Karpas-422 (cell line): ENCODE measurements around the gene OR5H6. TPM values are rescaled to one million over a fixed set of nuclear protein-coding genes. Genes with fewer than 3 reads are reported as not detected.

Experiments used
- DNase-seq: peaks from one replicate; pipeline ENCODE4 v3.0.0-alpha.2; 2015
- H2AFZ ChIP-seq: fragments of 200-600 bp; sonication (generic); 2 replicates; pipeline ENCODE4 v1.6.1; 2014; ENCODE audit warnings: antibody characterized with exemption, low read length, mixed read lengths
- H3K27ac ChIP-seq: fragments of 200-600 bp; sonication (generic); 2 replicates; pipeline ENCODE4 v1.5.1; 2014; ENCODE audit warnings: mild to moderate bottlenecking, low read length, moderate library complexity
- H3K27me3 ChIP-seq: fragments of 200-600 bp; sonication (generic); 2 replicates; pipeline ENCODE4 v1.6.1; 2014; ENCODE audit warnings: low read length, mixed read lengths
- H3K36me3 ChIP-seq: fragments of 200-600 bp; sonication (generic); 2 replicates; pipeline ENCODE4 v1.6.1; 2014; ENCODE audit warnings: low read length, mixed read lengths; ENCODE audit not compliant: insufficient read depth
- H3K4me1 ChIP-seq: fragments of 200-600 bp; sonication (generic); 2 replicates; pipeline ENCODE4 v1.6.1; 2014; ENCODE audit warnings: mild to moderate bottlenecking, low read length, mixed read lengths
- H3K4me2 ChIP-seq: fragments of 200-600 bp; sonication (generic); 2 replicates; pipeline ENCODE4 v1.6.1; 2014; ENCODE audit warnings: low read length, low read depth, mild to moderate bottlenecking; ENCODE audit not compliant: poor library complexity, severe bottlenecking
- H3K4me3 ChIP-seq: fragments of 200-600 bp; sonication (generic); 2 replicates; pipeline ENCODE4 v1.5.1; 2014; ENCODE audit warnings: mild to moderate bottlenecking, antibody characterized with exemption, low read length, mixed read lengths
- H3K79me2 ChIP-seq: fragments of 200-600 bp; sonication (generic); 2 replicates; pipeline ENCODE4 v1.6.1; 2014; ENCODE audit warnings: mild to moderate bottlenecking, low read length, mixed read lengths
- H3K9ac ChIP-seq: fragments of 200-600 bp; sonication (generic); 2 replicates; pipeline ENCODE4 v1.6.0; 2014; ENCODE audit warnings: low read length
- H3K9me2 ChIP-seq: fragments of 200-600 bp; sonication (generic), shearing (Covaris generic); replicated peaks from 2 replicates; pipeline ENCODE4 v1.6.0; 2014; ENCODE audit warnings: mild to moderate bottlenecking, low read length, moderate library complexity; ENCODE audit not compliant: insufficient read depth
- H3K9me3 ChIP-seq: fragments of 300-700, 200-600 bp; sonication (generic); 2 replicates; pipeline ENCODE4 v1.6.1; 2014; ENCODE audit warnings: low read length, mixed read lengths
- H4K20me1 ChIP-seq: fragments of 200-600 bp; sonication (generic); 2 replicates; pipeline ENCODE4 v1.6.1; 2014; ENCODE audit warnings: mild to moderate bottlenecking, antibody characterized with exemption, low read length, low read depth; ENCODE audit not compliant: insufficient read depth
- total RNA-seq: library from RNA; depleted of rRNA; stranded (reverse); fragments of >200 nt; shearing (Covaris generic); gene quantifications from 2 replicates; pipeline ENCODE4 v1.2.3, GENCODE V29; 2014; ENCODE audit warnings: low replicate concordance; rRNA removed

OR5H6 gene
- total RNA-seq, 1 experiment from 2014 or later, result not detected

DNA sequence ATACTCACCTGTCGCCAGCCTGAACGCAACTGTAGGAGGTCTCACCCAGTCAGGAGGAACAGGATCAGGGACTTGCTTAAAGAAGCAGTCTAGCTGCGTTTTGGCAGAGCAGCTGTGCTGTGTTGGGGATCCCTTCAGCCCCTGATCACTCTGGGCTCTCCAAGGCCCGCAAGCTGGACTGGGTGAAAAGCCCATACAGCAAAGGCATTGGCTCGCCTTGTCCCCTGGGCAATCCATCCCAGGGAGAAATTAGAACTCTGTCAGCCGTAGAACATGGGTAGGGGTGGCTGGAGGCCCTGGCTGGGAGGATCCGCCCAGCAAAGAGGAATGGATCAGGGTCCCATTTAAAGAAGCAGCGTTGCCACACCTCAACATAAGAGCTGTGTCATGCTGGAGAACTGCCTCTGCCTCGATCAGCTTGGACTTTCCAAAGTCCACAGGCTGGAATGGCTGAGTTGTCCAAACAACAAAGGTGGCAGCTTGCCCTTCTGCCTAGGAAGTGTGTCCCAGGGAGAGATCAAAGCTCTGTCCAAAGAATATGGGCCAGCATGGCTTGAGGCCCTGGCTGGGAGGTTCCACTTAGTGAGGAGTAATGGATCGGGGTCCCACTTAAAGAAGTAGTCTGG lies 27.4 kb downstream of the OR5H6 start:
- no peaks in the 10 kb centered on the region for H3K27me3 ChIP-seq
- H4K20me1 ChIP-seq, result no peaks in the 10 kb centered on the region
- no peaks in the 10 kb centered on the region for H3K79me2 ChIP-seq
- H3K4me1 ChIP-seq, result no peaks in the 10 kb centered on the region
- no peaks in the 10 kb centered on the region; the same call in 1 of the 2 replicates for H3K9me2 ChIP-seq
- H3K9ac ChIP-seq, result no peak overlapping the region
- H3K4me3 ChIP-seq, result no peak overlapping the region
- no peaks in the 10 kb centered on the region for H3K9me3 ChIP-seq
- H3K36me3 ChIP-seq, result no peaks in the 10 kb centered on the region
- no peak overlapping the region for H3K4me2 ChIP-seq
- H3K27ac ChIP-seq, result no peak overlapping the region
- H2AFZ ChIP-seq, result no peak overlapping the region
- DNase-seq, result no peak

Other genes with a start within 250 kb of the OR5H6 start
- not detected in 2 replicates for gene GABRR3, start 228.9 kb upstream of the OR5H6 start, total RNA-seq
- gene OR5AC2, start 177.1 kb upstream of the OR5H6 start, total RNA-seq, result not detected in 2 replicates
- gene OR5H1, start 133.5 kb upstream of the OR5H6 start, total RNA-seq, result not detected in 2 replicates
- gene OR5H14, start 116.8 kb upstream of the OR5H6 start, total RNA-seq, result not detected in 2 replicates
- gene OR5H15, start 97.5 kb upstream of the OR5H6 start, total RNA-seq, result not detected in 2 replicates
- not detected in 2 replicates for gene OR5H2, start 18.3 kb downstream of the OR5H6 start, total RNA-seq
- not detected in 2 replicates for gene OR5K4, start 89.6 kb downstream of the OR5H6 start, total RNA-seq
- gene OR5K3, start 126.4 kb downstream of the OR5H6 start, total RNA-seq, result not detected in 2 replicates
- gene OR5K1, start 199.0 kb downstream of the OR5H6 start, total RNA-seq, result not detected in 2 replicates
- not detected in 2 replicates for gene OR5K2, start 233.4 kb downstream of the OR5H6 start, total RNA-seq